ENCODE measurements around the gene LASP1NB.

- TF ChIP-seq CTCF (IDR thresholded peaks at IDR 0.05): no peak
- no peak for TF ChIP-seq POLR2A (IDR thresholded peaks at IDR 0.05)
These were observed 26.5 kb upstream of the LASP1NB start for GRCh38 chr17:38898812-38899348.
